ENCODE measurements around the gene EDIL3.

The EDIL3 gene

GRCh38 chr5:83987513-83988292, 397.0 kb downstream of the EDIL3 start:
- Histone ChIP-seq H3K27me3 (ENCODE audit: control insufficient read depth, low read length) (no peaks in the 10 kb centered on the region), H3K4me3 (ENCODE audit: low read length) (no peak overlapping the region)
- TF ChIP-seq EZH2phosphoT487 (IDR thresholded peaks at IDR 0.05; ENCODE audit: borderline replicate concordance, low read length) (no peak), CTCF (IDR thresholded peaks at IDR 0.05; ENCODE audit: low read depth, low read length, poor library complexity, severe bottlenecking) (no peak)

DNA sequence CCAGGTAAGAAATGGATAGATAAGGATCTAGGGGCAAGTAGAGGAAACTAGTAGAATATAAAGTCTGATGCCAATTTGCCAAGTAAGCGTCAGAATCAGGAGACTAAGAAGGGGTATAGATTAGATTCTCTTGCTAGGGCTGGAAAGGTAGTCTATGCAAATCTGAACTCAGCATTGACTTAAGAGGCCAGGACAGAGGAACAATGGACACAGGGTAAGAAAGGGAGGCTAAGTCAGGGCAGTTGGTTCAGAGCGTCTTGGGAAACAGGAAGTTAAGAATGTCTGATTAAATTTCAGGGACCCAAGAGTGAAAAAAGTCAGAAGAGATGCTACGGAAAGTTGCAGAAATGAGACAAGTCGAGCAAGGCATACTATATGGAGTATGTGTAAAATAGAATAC, 400.8 kb downstream of the EDIL3 start:
- H3K27me3 ChIP-seq (ENCODE audit: control insufficient read depth, low read length) = no peaks in the 10 kb centered on the region
- H3K36me3 ChIP-seq (ENCODE audit: control insufficient read depth, low read length) = no peaks in the 10 kb centered on the region
- H3K27ac ChIP-seq (ENCODE audit: low read depth, low read length) = no peak overlapping the region
- no peaks in the 10 kb centered on the region for H3K79me2 ChIP-seq (ENCODE audit: control insufficient read depth, low read length)
- no peaks in the 10 kb centered on the region for H3K9me2 ChIP-seq (replicated peaks; ENCODE audit: control insufficient read depth, low read length)
- H3K9me3 ChIP-seq (ENCODE audit: control insufficient read depth, insufficient read depth, low read length) = no peaks in the 10 kb centered on the region
- no peak overlapping the region for H3K4me3 ChIP-seq (ENCODE audit: low read length)
- H3K4me2 ChIP-seq (ENCODE audit: low read length) = no peak overlapping the region
- TF ChIP-seq CTCF (IDR thresholded peaks at IDR 0.05; ENCODE audit: low read depth, low read length, poor library complexity, severe bottlenecking) (no peak), EZH2phosphoT487 (IDR thresholded peaks at IDR 0.05; ENCODE audit: borderline replicate concordance, low read length) (no peak)
- H3K4me1 ChIP-seq (ENCODE audit: control insufficient read depth, low read length) = no peaks in the 10 kb centered on the region
- no peaks in the 10 kb centered on the region for H4K20me1 ChIP-seq (ENCODE audit: control insufficient read depth, insufficient read depth, low read depth, low read length)
- no peaks in the 10 kb centered on the region for H3F3A ChIP-seq (ENCODE audit: control insufficient read depth, insufficient read depth)

More at GRCh38 chr5:83987513-83988292, 397.0 kb downstream of the EDIL3 start:
- H3K4me1 ChIP-seq (ENCODE audit: control insufficient read depth, low read length) = no peaks in the 10 kb centered on the region
- H3K9me3 ChIP-seq (ENCODE audit: control insufficient read depth, insufficient read depth, low read length) = no peaks in the 10 kb centered on the region
- no peaks in the 10 kb centered on the region for H3K79me2 ChIP-seq (ENCODE audit: control insufficient read depth, low read length)
- H4K20me1 ChIP-seq (ENCODE audit: control insufficient read depth, insufficient read depth, low read depth, low read length) = no peaks in the 10 kb centered on the region
- no peak overlapping the region for H3K27ac ChIP-seq (ENCODE audit: low read depth, low read length)
- H3K36me3 ChIP-seq (ENCODE audit: control insufficient read depth, low read length) = no peaks in the 10 kb centered on the region
- H3F3A ChIP-seq (ENCODE audit: control insufficient read depth, insufficient read depth) = no peaks in the 10 kb centered on the region
- H3K9me2 ChIP-seq (replicated peaks; ENCODE audit: control insufficient read depth, low read length) = no peaks in the 10 kb centered on the region
- H3K4me2 ChIP-seq (ENCODE audit: low read length) = no peak overlapping the region

DNA sequence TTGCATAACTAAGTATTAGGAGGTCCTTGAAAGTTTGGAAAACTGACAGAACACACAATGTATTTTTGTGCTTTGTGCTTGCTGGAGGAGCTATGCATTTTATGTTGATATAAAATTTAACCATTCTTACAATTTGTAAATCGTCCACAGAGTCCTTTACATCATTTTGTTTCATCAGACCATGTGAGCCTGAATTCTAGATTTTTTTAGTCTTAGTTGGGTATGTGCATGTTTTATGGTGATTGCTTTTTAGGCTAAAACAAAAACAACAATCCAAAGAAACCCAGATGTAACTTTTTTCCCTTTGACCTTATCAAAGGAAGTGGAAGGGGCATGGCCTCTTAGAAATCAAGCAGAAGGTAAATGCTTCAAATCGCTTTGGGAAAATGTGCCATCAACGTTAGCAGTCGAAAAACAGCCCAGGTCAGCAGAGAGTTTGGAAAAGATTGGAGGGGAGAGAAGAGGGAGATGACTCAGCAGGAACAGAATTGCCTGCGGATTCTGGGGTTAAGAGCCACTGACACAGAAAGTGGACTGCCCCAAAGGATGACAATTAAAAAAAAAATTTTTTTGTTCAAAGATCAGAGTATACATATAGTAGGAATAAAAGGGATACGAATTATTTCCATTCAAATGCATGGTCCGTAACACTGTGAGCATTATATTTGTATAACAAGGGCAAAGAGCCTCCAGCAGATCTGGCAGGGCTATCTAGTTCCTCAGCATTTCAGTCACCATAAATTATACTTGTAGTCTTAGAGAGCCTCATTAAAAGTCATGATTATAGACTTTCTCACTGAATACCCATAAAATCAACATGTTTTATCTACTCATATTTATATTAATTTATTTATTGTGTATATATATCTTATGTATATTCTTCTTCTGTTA, 410.5 kb downstream of the EDIL3 start:
- Histone ChIP-seq H4K20me1 (ENCODE audit: control insufficient read depth, insufficient read depth, low read depth, low read length) (no peaks in the 10 kb centered on the region), H3K4me2 (ENCODE audit: low read length) (no peak overlapping the region), H3K9me3 (ENCODE audit: control insufficient read depth, insufficient read depth, low read length) (no peaks in the 10 kb centered on the region), H3K79me2 (ENCODE audit: control insufficient read depth, low read length) (no peaks in the 10 kb centered on the region), H3K4me3 (ENCODE audit: low read length) (no peak overlapping the region), H3K4me1 (ENCODE audit: control insufficient read depth, low read length) (no peaks in the 10 kb centered on the region), H3F3A (ENCODE audit: control insufficient read depth, insufficient read depth) (no peaks in the 10 kb centered on the region), H3K9me2 (replicated peaks; ENCODE audit: control insufficient read depth, low read length) (no peaks in the 10 kb centered on the region), H3K27me3 (ENCODE audit: control insufficient read depth, low read length) (no peaks in the 10 kb centered on the region), H3K27ac (ENCODE audit: low read depth, low read length) (no peak overlapping the region), H3K36me3 (ENCODE audit: control insufficient read depth, low read length) (no peaks in the 10 kb centered on the region)
- TF ChIP-seq CTCF (IDR thresholded peaks at IDR 0.05; ENCODE audit: low read depth, low read length, poor library complexity, severe bottlenecking) (no peak), EZH2phosphoT487 (IDR thresholded peaks at IDR 0.05; ENCODE audit: borderline replicate concordance, low read length) (no peak)

Measured in DOHH2 (cell line).